Measurements from ENCODE around the gene RIMBP2.

DNA sequence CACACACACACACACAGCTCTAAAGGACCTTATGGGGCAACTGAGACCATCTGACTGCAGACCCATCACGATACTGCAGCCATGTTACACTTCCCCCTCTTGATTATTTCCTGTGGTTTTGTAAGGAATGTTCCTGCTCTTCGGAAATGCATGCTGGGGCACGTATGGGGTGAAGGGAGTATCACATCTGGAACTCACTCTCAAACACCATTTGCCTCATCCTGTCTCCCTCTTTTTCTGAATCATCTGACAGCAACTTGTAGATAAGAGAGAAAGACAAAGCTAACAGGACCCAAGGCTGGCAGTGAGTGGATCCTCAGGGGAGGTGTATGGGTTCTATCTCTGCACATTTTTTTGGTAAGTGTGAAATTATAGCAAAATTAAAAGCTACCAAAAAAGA, 50.3 kb downstream of the RIMBP2 start:
- TF ChIP-seq, protein P1, sequence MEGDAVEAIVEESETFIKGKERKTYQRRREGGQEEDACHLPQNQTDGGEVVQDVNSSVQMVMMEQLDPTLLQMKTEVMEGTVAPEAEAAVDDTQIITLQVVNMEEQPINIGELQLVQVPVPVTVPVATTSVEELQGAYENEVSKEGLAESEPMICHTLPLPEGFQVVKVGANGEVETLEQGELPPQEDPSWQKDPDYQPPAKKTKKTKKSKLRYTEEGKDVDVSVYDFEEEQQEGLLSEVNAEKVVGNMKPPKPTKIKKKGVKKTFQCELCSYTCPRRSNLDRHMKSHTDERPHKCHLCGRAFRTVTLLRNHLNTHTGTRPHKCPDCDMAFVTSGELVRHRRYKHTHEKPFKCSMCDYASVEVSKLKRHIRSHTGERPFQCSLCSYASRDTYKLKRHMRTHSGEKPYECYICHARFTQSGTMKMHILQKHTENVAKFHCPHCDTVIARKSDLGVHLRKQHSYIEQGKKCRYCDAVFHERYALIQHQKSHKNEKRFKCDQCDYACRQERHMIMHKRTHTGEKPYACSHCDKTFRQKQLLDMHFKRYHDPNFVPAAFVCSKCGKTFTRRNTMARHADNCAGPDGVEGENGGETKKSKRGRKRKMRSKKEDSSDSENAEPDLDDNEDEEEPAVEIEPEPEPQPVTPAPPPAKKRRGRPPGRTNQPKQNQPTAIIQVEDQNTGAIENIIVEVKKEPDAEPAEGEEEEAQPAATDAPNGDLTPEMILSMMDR (conservative IDR thresholded peaks at IDR 0.05 in 1 of 2, IDR thresholded peaks at IDR 0.05 in 1 of 2; ENCODE audit: extremely low read depth in 1 of 2, insufficient read depth in 1 of 2, low read depth in 1 of 2, low read length in 2 of 2) = no peak
- TF ChIP-seq EZH2 (IDR thresholded peaks at IDR 0.05; ENCODE audit: borderline replicate concordance, low read length) = no peak
